SHP77 (cell line): ENCODE measurements around the gene TRIM24.
"Not testable (repeated sequence)": the region's sequence is repeated elsewhere in the genome, so short reads cannot be mapped to it uniquely, and the experiment has no call there.

Experiments
- DNase-seq, 2 experiments: peaks; one replicate each; lab custom pipeline; 2025; lab: John Stamatoyannopoulos, UW

The TRIM24 gene

DNA sequence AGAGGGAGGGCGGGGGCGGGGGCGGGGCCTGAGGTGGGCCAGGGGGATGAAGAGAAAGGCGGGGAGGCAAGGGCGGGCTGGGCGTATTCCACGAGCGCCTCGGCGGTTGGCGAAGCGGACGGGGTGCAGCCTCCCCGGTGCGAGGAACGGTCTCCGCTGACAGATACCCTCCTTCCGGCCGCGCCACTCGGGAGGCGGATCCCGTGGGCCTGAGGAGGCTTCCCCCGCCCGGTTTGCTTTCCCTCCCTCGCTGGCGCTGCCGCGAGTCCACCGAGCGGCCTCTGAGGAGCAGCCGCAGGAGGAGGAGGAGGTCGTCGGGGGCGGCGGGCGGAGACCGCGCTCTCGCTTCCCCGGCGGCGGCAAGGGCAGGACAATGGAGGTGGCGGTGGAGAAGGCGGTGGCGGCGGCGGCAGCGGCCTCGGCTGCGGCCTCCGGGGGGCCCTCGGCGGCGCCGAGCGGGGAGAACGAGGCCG lies at the start of gene TRIM24:
Gene TRIM24 (plus strand): TSS at position 84 of the 473 bp plus-strand sequence. CDS start 290 bp downstream, at position 374.
- DNase-seq, result no peak

DNA sequence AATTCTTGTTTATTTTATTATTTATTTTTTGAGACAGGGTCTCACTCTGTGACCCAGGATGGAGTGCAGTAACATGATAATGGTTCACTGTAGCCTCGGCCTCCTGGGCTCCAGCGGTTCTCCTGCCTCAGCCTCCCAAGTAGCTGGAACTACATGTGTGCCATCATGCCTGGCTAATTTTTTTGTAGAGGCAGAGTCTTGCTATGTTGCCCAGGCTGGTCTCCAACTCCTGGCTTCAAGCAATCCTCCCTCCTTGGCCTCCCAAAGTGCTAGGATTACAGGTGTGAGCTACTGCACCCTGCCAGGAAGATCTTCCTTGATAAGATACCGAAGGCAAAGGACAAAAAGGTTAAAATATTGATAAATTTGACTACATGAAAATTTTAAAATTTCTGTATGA lies 48.0 kb upstream of the TRIM24 start:
- DNase-seq, result not testable (repeated sequence)

GRCh38 chr7:138412921-138413320 lies 47.1 kb upstream of the TRIM24 start:
- not testable (repeated sequence) for DNase-seq

DNA sequence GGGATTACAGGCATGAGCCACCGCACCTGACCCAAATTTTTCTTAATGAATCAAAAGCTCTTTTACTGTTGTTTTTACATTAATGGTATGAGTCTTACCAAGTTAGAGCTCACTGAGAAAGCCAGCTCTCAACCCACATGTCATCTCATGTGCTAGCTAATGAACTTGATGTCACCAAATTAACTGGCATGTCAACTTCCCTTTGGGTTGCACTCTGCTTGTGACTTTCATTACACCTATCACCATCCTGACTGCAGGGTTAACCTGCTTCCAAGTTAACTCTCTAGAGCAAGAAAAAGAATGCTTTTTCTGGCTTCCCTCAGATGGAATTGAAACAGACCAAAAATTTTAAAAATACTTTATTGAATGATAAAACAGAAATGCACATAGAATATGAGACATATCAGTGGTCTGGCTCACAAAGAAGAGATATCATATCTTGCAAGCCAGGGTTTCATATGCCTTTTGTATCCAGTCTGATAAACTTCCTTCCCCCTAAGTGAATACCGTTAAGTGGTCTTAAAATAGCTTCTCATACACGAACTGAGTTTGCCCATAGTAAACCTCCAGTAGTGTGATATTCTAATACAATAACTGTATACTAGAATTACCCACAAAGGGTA lies 42.9 kb upstream of the TRIM24 start:
- DNase-seq, result no peak

DNA sequence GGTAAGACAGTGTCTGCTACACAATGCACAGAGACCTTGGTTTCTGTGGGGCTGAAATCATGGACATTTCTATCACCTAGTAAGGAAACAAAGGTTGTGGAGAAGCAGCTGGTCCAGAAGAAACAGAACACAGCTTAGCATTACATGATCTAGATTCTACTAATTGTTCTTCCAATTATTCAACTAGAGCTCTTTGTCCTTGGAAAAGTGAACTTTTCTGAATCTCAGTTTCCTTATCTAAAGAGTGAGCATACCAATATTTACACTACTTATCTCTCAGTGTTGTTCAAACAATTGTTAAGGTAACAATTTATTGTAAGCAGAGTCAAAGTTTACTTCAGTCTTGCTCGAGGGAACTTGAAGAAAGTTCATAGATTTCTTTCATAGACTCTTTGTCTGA lies 42.3 kb upstream of the TRIM24 start:
- no peak for DNase-seq

GRCh38 chr7:138418403-138418802 lies 41.7 kb upstream of the TRIM24 start:
- not testable (repeated sequence) for DNase-seq

- no peak for DNase-seq
Measured at GRCh38 chr7:138425026-138425425, 35.0 kb upstream of the TRIM24 start.

- DNase-seq, result no peak
Measured at GRCh38 chr7:138429577-138430250, 30.3 kb upstream of the TRIM24 start.

- no peak for DNase-seq
Measured at GRCh38 chr7:138431517-138431916, 28.5 kb upstream of the TRIM24 start.

- peak in 1 of 2 experiments; percentile 35 for DNase-seq
Measured at GRCh38 chr7:138433583-138434443, 26.2 kb upstream of the TRIM24 start.

DNA sequence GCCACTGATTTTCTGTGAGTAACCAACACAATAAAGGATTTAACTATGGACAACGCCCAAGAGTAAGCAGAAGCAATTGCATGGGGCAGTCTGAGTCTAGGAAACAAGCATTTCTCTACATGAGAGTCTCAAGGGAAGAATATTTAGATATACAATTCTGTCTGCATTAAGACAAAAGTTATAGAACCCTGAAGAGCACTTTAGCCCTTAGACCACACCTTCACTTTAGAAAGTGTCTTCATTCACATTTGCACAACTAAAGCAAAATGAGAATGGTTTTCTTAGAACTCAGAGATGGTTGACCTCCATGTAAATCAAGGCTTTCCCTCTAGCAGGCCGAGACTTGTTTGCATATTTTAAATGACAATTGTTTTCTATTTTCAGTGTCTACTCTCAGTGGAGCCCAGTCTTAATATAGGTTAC lies 25.5 kb upstream of the TRIM24 start:
- DNase-seq, result no peak

DNA sequence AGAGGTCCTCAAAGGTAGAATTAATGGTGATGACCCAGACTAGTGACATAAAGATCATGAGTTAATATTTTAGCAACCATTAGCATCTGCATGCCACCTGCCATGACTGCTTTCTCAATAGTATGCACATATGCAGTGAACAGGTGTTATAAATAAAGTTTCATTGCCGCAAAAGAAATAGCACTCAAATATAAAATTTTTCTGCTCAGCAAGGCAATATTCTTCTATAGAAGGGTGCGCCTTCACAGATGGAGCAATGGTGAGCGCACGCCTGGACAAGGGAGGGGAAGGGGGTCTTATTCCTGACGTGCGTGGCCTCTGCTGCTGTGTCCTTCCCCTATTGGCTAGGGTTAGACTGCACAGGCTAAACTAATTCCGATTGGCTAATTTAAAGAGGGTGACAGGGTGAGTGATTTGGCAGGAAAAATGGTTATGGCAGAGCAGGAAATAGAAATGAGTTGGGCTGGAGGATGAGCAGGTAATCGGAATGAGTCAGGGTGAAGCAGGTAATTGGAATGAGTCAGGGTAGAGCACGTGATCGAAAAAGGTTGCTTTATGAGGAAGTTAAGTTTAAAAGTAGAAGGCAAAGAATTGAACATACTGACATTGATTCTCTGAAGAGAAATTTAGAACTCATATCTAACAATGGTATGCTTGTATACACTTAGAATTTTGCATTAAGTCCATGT lies 24.7 kb upstream of the TRIM24 start:
- DNase-seq, result no peak

- DNase-seq, result no peak
Measured at GRCh38 chr7:138436388-138436787, 23.7 kb upstream of the TRIM24 start.

GRCh38 chr7:138440460-138440859 lies 19.6 kb upstream of the TRIM24 start:
- no peak for DNase-seq

- no peak for DNase-seq
Measured at GRCh38 chr7:138442822-138443221, 17.2 kb upstream of the TRIM24 start.

- DNase-seq, result no peak
Measured at GRCh38 chr7:138449580-138449979, 10.5 kb upstream of the TRIM24 start.

GRCh38 chr7:138455609-138456008 lies 4.5 kb upstream of the TRIM24 start:
- DNase-seq, result no peak

GRCh38 chr7:138456220-138456619 lies 3.8 kb upstream of the TRIM24 start:
- no peak for DNase-seq

GRCh38 chr7:138458576-138459412 lies 1.3 kb upstream of the TRIM24 start:
- no peak for DNase-seq

DNA sequence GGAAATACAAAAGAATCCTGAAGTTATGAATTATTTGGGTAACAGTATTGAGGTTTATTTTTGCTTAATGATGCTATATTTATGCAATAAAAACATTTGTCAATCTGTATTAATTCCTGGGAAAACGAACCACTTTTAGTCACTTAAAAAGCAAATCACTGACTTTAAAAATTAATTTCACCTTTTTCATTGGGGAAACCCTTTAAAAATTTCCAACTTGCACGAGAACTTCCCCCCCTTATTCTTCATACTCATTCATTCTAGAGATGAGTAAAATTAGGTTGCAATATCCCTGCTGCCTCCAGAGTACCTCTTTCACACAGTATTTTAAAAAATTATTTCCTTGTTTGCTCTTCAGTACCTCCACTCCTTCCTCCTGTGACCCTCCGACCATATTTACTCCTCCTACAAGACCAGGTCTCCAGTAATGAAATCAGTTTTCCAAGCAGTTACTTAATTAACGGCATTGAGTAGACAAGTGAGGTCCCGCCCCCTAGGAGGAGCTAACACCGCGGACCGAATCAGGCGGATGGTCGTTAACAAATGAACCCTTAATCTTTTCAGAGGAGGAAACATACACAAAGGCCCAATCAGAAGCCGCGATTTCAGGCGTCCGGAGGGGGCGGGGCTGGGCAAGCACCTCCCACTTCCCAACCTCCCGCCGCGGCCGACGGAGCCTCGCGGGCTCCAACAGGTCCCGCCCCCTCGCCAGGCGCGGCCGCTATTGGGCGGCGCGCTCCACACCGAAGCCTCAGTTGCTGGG lies 465 bp upstream of the TRIM24 start:
- DNase-seq, result peak; percentile 99
